Measurements from ENCODE around the gene BMP8A.

- TF ChIP-seq EHMT2 (IDR thresholded peaks at IDR 0.05; ENCODE audit: low read depth) (no peak), EP300 (IDR thresholded peaks at IDR 0.05) (no peak), CTCF (IDR thresholded peaks at IDR 0.05) (no peak)
Measured at GRCh38 chr1:39567302-39567701, 75.9 kb downstream of the BMP8A start.
